ENCODE data around the gene PHYKPL.

PHYKPL gene

DNA sequence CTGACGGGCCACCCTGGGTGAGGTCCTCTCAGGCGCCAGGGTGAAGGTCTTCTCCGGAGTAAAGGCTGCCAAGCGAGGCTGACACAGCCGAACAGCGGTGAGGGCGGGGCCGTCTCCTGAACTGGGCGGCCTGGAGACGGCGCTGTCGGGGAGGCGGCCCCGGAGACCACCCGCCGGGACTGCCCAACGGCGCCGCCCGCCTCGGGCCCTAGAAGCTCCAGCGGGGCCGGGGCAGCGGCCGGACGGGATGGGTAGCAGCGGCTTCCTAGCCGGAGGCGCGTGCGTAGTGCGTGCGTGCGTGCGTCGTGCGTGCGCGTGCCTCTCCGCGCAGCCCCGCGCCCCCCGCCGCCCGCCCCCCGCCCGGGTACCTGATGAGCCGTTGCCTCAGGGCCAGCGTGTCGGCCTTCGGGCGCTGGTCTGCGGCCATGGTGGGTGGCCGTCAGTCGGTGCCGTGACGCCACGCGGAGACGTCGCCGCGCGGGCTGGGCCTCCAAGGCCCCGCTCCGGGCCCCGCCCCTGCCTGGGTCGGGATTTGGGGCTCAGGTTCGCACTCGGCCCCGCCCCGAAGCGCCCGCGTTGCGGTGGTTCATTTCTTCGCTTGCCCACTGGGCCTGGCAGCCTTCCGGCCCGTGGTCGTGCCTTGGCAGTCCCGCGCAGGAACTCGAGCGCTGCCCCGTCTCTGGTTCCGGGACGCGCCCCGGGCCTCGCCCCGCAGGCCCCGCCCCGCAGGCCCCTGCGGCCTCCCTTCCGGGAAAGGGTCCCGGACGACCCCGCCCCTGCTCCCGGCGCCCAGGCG is at the start of gene PHYKPL:
Gene PHYKPL (minus strand): TSS at position 679 of the 796 bp plus-strand sequence. CDS start 252 bp downstream, at position 427.
- peak; percentile 56 for DNase-seq

GRCh38 chr5:178282391-178282790 is 49.8 kb upstream of the PHYKPL start:
- DNase-seq: no peak

- no peak for DNase-seq
Measured at GRCh38 chr5:178281331-178281730, 48.7 kb upstream of the PHYKPL start.

DNA sequence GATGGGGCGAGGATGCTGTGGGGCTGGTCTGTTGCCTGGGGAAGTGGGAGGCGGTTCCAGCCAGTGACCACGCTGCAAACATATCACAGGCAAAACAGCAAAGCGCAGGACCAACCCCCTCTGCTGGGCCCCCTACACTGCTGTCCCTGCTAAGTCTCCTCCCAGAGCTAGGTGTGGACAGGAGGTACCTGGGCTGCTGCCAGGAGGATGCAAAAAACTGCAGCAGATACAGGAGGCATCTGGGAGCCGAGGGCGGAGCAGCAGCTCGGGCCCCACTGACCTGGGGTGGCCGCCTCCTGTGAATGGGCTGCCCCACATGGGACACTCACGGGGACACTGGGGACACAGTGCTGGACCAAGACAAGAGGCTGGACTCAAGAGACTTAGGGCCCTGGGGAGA is 48.0 kb upstream of the PHYKPL start:
- DNase-seq: no peak

GRCh38 chr5:178279723-178280438 is 47.3 kb upstream of the PHYKPL start:
- DNase-seq: peak; percentile 58

DNA sequence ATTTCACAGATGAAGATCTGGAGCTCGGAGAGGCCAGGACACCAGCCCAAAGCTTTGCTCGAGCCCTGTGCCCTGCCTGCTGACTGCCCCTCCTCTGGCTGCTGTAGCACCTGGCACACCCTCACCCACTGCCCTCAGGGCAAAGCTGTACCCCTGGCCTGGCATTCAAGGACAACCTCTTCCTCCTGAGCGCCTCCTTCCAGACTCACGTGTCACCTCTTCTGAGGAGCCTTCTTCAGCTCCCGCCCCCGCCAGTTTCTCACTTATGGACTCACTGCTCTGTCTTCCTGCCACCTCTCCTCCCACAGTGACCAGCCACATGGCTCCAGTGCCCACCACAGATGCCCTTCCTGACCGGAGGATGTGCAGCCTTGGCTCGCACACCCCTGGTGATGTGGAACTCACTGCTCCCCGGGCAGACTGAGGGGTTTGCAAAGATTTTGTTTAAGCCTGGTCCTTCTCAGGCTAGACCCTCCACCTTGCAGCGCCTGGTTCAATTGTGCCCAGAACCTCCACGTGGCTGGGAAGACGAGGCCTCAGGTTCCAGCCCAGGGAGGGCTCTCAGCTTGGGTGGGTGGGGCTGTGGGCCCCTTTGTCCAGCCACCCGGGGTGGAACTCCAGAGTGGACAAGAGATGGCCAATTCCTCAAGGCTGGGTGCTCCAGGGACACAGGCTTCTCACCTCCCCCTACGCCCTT is 46.6 kb upstream of the PHYKPL start:
- DNase-seq: no peak

GRCh38 chr5:178278358-178279023 is 45.9 kb upstream of the PHYKPL start:
- no peak for DNase-seq

- DNase-seq: no peak
Measured at GRCh38 chr5:178277866-178278265, 45.3 kb upstream of the PHYKPL start.

DNA sequence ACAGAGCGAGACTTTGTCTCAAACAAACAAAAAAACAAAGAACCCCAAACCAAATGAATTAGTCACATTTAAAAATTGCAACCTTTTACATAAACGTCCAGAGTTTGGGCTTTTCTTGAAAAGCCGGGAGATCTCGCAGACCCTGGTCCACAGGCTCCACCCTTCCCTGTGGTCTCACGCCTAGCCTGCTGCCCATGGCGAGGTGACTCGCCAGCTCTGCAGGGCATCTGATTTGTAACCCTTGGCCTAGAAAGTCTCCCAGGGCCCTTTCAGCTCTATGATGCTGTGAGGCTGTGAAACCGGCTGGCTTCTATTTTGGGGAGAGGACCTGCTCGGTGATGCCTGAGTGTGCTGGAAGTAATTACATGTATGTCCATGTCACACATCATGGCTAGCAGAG is 44.7 kb upstream of the PHYKPL start:
- no peak for DNase-seq

DNA sequence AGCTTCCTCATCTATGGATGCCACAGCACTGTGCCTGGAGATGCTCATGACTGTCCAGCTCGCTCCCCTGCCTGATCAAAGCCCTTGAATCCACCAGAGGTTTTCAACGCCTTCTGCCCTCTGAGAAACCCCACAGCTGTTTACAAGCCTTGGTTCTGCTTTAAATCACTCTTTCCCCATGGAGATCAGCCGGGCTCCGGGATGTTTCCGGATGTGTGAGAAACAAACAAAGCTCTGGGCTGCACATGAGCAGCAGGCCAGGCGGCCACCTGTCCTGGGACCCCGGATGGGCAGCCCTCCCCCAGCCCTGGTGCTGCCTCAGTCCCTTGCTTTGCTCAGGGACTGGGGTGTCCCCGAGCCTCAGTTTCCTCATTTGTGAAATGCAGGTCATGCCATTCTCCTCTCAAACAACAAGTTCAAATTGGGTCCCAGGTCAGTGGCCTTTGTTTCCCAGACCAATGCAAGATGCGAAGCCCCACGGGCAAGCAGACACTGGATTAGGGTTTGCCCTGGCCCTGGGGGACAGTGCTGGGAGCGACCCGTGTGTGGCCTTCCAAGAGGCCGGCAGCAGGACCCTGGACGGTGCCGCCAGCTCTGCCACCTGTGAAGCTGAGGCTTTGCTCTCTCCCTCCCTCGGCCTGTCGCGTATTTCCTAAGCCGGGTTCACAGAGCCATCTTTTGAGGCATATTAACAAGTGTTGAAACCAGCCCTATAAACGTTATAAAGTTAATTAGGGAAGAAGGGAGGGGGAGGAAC is 42.4 kb upstream of the PHYKPL start:
- DNase-seq: no peak

DNA sequence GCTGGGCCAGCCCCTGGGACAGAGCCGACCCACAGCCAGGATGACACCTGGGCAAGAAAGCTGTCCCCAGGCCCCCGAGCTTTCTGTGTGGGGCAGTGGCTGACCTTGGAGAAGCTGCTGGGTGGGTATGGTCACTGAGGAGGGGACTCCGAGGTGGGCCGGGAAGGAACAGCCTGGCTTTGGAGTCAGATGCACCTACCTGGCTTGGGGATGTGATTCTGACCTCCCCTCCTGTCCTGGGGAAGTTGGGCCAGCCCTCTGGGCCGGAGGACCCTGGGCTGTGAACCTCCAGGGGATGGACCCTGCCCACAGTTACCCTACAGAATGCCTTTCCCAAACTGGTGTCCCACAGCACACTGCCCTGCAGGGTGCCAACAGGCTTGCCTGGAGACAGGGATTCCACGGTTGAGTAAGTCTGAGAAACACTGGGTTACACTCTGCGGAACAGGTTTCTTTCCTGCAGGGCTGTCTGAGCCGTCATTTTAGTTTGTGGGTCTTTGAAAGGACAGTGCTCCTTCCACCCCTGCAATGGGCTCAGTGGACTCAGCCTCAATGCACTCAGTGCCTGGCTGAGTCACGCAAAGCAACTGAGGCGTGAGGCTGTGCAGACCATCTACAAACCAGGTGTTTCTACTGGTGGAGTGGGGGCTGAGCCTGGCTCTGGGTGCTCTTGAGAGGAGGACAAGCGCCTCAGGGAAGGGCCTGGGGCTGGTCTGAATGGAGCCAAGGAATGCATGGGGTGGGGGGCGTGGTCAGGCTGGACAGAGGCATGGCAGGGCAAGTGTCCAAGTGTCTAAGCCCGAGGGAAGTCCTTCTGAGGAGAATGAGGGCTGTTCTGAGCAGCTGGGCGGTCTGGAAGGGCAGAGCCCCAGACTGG is 41.3 kb upstream of the PHYKPL start:
- no peak for DNase-seq

- no peak for DNase-seq
Measured at GRCh38 chr5:178273041-178273440, 40.4 kb upstream of the PHYKPL start.

GRCh38 chr5:178272591-178272990 is 40.0 kb upstream of the PHYKPL start:
- DNase-seq: no peak

GRCh38 chr5:178271726-178272479 is 39.3 kb upstream of the PHYKPL start:
- DNase-seq: no peak

GRCh38 chr5:178271231-178271630 is 38.6 kb upstream of the PHYKPL start:
- no peak for DNase-seq

DNA sequence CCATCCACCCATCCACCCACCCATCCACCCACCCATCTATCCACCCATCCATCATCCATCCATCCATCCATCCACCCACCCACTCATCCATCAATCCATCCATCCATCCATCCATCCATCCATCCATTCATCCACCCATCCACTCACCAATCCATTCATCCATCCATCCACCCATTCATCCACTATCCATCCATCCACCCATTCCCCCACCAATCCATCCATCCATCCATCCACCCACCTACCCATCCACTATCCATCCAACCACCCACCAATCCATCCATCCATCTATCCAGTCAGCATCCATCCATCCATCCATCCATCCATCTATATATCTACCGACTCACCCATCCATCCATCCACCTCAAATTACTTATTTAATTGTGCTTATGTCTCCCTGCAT is 36.9 kb upstream of the PHYKPL start:
- no peak for DNase-seq

DNA sequence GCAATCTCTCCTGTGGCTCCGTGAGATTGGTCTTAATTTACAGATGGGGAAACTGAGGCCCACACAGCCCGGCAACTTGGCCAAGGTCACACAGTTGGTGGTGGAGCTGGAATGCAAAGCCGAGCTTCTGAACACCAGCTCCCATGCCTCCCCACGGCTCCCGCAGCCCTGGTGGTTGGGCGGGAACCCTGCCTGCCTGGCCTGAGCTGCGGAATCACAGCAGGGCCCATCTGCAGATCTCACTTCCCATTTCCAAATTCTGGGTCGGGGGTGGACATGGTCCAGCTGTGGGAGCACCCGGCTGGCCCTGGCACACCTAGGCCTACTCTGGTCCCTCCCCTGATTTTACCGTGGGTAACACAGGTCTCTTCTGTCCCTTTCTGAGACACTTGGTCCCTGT is 35.3 kb upstream of the PHYKPL start:
- no peak for DNase-seq

DNA sequence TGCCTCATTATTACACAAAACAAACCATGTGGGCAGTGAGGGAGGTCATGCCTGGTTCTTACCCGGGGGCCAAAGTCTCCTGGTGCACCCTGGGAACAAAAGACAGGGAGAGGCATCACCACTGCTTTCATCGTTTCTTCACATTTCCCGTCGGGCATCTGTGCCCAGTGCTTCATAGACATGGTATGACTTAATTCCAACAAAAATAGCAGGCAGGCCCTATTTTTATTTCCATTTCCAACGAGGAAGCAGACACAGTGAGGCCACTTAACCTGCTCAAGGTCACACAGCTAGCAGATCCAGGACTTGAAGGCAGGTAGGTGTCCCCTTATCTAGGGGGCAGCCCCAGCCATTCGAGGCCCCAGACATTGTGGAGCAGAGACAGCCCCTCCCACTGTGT is 34.6 kb upstream of the PHYKPL start:
- DNase-seq: no peak

- no peak for DNase-seq
Measured at GRCh38 chr5:178266581-178266980, 34.0 kb upstream of the PHYKPL start.

DNA sequence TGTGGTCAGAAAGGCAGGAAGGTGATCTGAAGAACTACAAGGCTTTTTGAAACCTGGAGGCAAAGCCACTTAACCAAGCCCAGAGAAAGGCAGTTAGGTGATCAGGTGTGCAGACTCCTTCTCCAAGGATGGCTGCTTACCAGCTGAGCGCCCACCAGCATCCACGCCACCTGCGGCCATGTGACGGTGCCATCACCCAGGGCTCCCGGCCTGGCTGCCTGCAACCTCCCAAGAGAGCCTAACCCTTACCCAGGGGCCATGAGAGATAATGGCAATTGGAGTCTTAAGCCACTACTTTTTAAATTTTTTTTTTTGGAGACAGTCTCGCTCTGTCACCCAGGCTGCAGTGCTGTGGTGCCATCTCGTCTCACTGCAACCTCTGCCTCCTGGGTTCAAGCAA is 33.1 kb upstream of the PHYKPL start:
- no peak for DNase-seq

GRCh38 chr5:178264044-178264443 is 31.4 kb upstream of the PHYKPL start:
- no peak for DNase-seq

Data from CD4-positive, alpha-beta T cell treated with Interleukin-15 for 1 hour (primary cell).